Fibroblast of lung (primary cell): Measurements from ENCODE around the gene ZNF816. TPM values are rescaled to one million over a fixed set of nuclear protein-coding genes. Genes with fewer than 3 reads are reported as not detected.
"Not testable (repeated sequence)": the region's sequence is repeated elsewhere in the genome, so short reads cannot be mapped to it uniquely, and the experiment has no call there.

Source experiments
- DNase-seq, 2 donors: peaks; one replicate each; pipeline versions ENCODE4 v3.0.0 to v3.0.0-alpha.2; 2010; ENCODE audit warnings: low read depth in 2 of 2
- H2AFZ ChIP-seq: 2 replicates; pipeline ENCODE4 v1.5.1; 2012; ENCODE audit warnings: low read length, control low read depth, inconsistent platforms
- H3K27ac ChIP-seq: 2 replicates; pipeline ENCODE4 v1.5.1; 2011; ENCODE audit warnings: low read length, control low read depth; ENCODE audit not compliant: insufficient read depth
- H3K27me3 ChIP-seq: 2 replicates; pipeline ENCODE4 v1.5.1; 2011; ENCODE audit warnings: mild to moderate bottlenecking, low read length; ENCODE audit not compliant: control insufficient read depth, insufficient read depth
- H3K36me3 ChIP-seq: 2 replicates; pipeline ENCODE4 v1.5.1; 2011; ENCODE audit warnings: low read length; ENCODE audit not compliant: control insufficient read depth, insufficient read depth
- H3K4me1 ChIP-seq: 2 replicates; pipeline ENCODE4 v1.5.1; 2011; ENCODE audit warnings: low read length; ENCODE audit not compliant: control insufficient read depth, insufficient read depth; ENCODE audit errors: extremely low read depth
- H3K4me2 ChIP-seq: 2 replicates; pipeline ENCODE4 v1.5.1; 2011; ENCODE audit warnings: low read length, control low read depth; ENCODE audit not compliant: insufficient read depth; ENCODE audit errors: extremely low read depth
- H3K4me3 ChIP-seq, 4 experiments: fragments of 200-600 bp in 1 of 4; sonication (generic) in 1 of 4; replicated peaks in 1 of 4; 2 replicates each; pipeline ENCODE4 v1.5.1; 2011 to 2016; ENCODE audit warnings: low read length in 4 of 4, low read depth in 3 of 4, mild to moderate bottlenecking in 3 of 4, control low read depth in 2 of 4, inconsistent platforms in 1 of 4, mixed read lengths in 1 of 4; ENCODE audit not compliant: insufficient read depth in 1 of 4; ENCODE audit errors: control extremely low read depth in 1 of 4
- H3K79me2 ChIP-seq: 2 replicates; pipeline ENCODE4 v1.5.1; 2012; ENCODE audit warnings: mild to moderate bottlenecking, low read length, inconsistent platforms; ENCODE audit not compliant: control insufficient read depth, insufficient read depth
- H3K9ac ChIP-seq: 2 replicates; pipeline ENCODE4 v1.5.1; 2011; ENCODE audit warnings: mild to moderate bottlenecking, low read length, control low read depth; ENCODE audit not compliant: insufficient read depth
- H3K9me3 ChIP-seq: 2 replicates; pipeline ENCODE4 v1.5.1; 2012; ENCODE audit warnings: low read depth, low read length; ENCODE audit not compliant: control insufficient read depth, insufficient read depth
- H4K20me1 ChIP-seq: 2 replicates; pipeline ENCODE4 v1.5.1; 2011; ENCODE audit warnings: low read length; ENCODE audit not compliant: control insufficient read depth, insufficient read depth; ENCODE audit errors: extremely low read depth
- EZH2 ChIP-seq: IDR thresholded peaks from 2 replicates; pipeline ENCODE4 v1.5.1; 2012; ENCODE audit warnings: low read length, control low read depth, mild to moderate bottlenecking; ENCODE audit errors: missing control alignments
- polyA plus RNA-seq, 2 donors: library from polyadenylated mRNA; depleted of rRNA in 1 of 2; stranded (reverse) in 1 of 2; unstranded in 1 of 2; fragments of >200 nt; gene quantifications; 2 replicates each; pipeline ENCODE4 v1.2.1, GENCODE V29; 2011 to 2012; ENCODE audit warnings: missing spikeins in 1 of 2
- total RNA-seq: library from RNA; depleted of rRNA; stranded (reverse); fragments of >200 nt; gene quantifications from 2 replicates; pipeline ENCODE4 v1.2.1, GENCODE V29; 2014
- TF ChIP-seq, protein P1 (sequence below), 2 donors: IDR thresholded peaks in 1 of 2; conservative IDR thresholded peaks in 1 of 2; 1 replicate in 1 of 2; 2 replicates in 1 of 2; pipeline ENCODE4 v1.5.1; 2011 to 2012; ENCODE audit warnings: low read length in 2 of 2, control low read depth in 1 of 2, inconsistent platforms in 1 of 2, low read depth in 1 of 2, mild to moderate bottlenecking in 1 of 2

Gene ZNF816
- total and polyA plus RNA-seq, 2 donors (not counting 1 experiment from before 2014, with no cell fraction given) = 2.9 to 10.1 TPM

DNA sequence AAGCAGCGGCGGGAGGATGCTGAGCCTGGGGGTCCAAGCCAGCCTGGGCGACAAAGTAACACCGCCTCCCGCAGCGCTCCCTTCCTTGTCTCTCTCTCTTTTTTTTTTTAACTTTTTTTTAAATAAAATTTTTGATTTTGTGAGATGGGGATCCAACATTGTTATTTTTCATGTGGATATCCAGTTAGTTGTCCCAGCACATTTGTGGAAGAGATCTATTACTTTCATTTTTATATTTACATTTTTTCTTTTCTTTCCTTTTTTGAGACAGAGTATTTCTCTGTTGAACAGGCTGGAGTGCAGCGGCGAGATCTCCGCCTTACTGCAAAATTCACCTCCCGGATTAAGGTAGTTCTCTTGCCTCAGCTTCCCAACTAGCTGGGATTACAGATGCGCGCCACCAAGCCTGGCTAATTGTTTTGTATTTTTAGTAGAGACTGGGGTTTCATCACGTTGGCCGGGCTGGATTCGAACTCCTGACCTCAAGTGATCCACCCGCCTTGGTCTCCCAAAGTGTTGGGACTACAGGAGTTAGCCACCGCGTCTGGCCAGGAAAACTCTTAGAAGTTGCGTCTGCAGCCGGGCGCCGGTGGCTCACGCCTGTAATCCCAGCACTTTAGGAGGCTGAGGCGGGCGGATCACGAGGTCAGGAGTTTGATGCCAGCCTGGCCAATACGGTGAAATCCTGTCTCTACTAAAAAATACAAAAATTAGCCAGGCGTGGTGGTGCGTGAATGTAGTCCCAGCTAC lies 19.4 kb downstream of the ZNF816 start:
- Histone ChIP-seq H3K27ac (peak overlapping the region; percentile 64), H3K36me3 (no peaks in the 10 kb centered on the region), H3K4me2 (peak overlapping the region; percentile 87), H3K9me3 (no peaks in the 10 kb centered on the region), H4K20me1 (no peaks in the 10 kb centered on the region), H2AFZ (peak overlapping the region; percentile 91), H3K4me3 (peak overlapping the region; percentile 55 to 90 (median 71)), H3K4me1 (peaks cover 2% of the 10 kb centered on the region), H3K79me2 (no peaks in the 10 kb centered on the region), H3K27me3 (no peaks in the 10 kb centered on the region), H3K9ac (peak overlapping the region; percentile 50)
- no peak for TF ChIP-seq EZH2
- TF ChIP-seq, protein P1, sequence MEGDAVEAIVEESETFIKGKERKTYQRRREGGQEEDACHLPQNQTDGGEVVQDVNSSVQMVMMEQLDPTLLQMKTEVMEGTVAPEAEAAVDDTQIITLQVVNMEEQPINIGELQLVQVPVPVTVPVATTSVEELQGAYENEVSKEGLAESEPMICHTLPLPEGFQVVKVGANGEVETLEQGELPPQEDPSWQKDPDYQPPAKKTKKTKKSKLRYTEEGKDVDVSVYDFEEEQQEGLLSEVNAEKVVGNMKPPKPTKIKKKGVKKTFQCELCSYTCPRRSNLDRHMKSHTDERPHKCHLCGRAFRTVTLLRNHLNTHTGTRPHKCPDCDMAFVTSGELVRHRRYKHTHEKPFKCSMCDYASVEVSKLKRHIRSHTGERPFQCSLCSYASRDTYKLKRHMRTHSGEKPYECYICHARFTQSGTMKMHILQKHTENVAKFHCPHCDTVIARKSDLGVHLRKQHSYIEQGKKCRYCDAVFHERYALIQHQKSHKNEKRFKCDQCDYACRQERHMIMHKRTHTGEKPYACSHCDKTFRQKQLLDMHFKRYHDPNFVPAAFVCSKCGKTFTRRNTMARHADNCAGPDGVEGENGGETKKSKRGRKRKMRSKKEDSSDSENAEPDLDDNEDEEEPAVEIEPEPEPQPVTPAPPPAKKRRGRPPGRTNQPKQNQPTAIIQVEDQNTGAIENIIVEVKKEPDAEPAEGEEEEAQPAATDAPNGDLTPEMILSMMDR (conservative IDR thresholded peaks at IDR 0.05 in 1 of 2, IDR thresholded peaks at IDR 0.05 in 1 of 2; ENCODE audit: low read depth in 1 of 2, low read length in 2 of 2) = no peak
- no peak for DNase-seq

DNA sequence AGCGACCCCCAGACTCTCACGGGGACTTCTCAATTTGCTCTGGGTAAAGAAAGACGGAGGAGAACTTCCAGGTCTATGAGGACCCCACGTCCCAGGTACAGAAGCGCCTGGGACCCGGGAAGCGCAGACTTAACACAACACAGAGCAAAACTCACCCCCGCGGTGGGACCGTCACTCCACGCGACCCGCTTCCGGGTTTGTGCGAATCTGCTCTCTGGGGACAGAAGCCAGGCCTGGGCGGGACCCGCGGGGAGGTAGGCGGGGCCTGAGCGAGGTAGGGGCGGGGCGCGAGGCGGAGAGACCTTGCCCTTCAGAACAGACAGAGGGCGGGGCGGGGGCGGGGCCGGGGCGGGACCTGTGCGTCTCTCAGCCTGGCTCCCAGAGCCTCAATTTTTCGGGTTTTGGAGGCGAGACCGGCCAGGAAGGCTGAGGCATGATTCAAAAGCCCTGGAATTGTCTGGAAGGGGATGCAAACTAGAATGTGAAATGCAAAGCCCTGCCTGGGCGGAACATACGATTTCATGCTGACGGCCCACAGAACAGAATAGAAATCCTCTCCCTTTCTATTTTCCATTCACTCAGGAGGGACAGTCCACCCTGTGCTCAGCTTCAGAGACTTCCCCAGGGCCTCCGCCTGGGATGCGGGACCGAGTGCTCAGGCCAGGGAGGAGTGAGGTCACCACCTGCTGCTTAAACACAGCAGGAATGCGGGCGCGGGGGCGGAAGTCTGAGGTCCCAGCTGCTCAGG lies 20.1 kb downstream of the ZNF816 start:
- no peaks in the 10 kb centered on the region for H3K79me2 ChIP-seq
- H3K4me3 ChIP-seq = peak overlapping the region; percentile 86 to 95 (median 88)
- H3K27me3 ChIP-seq = no peaks in the 10 kb centered on the region
- peak overlapping the region; percentile 87 for H3K4me2 ChIP-seq
- peak overlapping the region; percentile 76 for H3K27ac ChIP-seq
- H3K36me3 ChIP-seq = no peaks in the 10 kb centered on the region
- H2AFZ ChIP-seq = peak overlapping the region; percentile 91
- peaks cover 2% of the 10 kb centered on the region for H3K4me1 ChIP-seq
- TF ChIP-seq, protein P1 (conservative IDR thresholded peaks at IDR 0.05 in 1 of 2, IDR thresholded peaks at IDR 0.05 in 1 of 2; ENCODE audit: low read depth in 1 of 2, low read length in 2 of 2) = no peak
- no peak for TF ChIP-seq EZH2
- no peaks in the 10 kb centered on the region for H3K9me3 ChIP-seq
- H3K9ac ChIP-seq = peak overlapping the region; percentile 65
- peak; percentile 77 to 81 for DNase-seq
- no peaks in the 10 kb centered on the region for H4K20me1 ChIP-seq

DNA sequence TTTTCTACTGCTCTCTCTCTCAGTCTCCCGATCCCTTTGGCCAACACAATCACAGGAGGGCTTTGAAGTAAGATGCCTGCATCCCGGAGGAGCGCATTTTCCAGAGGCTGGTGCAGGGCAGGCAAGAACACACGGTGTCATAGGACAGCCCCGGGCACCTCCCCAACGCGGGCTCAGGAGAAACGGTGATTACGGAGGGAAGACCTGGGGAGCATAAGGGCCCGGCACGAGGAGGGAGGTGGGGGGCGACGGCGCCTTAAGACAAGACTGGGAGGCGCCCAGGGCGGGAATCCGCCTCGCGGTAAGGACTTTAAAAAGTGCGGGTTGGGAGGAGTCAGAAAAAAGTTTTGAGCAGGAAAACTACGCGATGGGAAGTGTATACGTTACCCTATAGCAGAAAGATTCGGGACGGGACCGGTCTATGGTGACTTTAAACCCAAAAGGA lies 20.7 kb downstream of the ZNF816 start:
- peak overlapping the region; percentile 76 for H3K27ac ChIP-seq
- H3K79me2 ChIP-seq = no peaks in the 10 kb centered on the region
- peak; percentile 23 to 29 for DNase-seq
- peak overlapping the region; percentile 84 for H2AFZ ChIP-seq
- TF ChIP-seq, protein P1 (conservative IDR thresholded peaks at IDR 0.05 in 1 of 2, IDR thresholded peaks at IDR 0.05 in 1 of 2; ENCODE audit: low read depth in 1 of 2, low read length in 2 of 2) = no peak
- TF ChIP-seq EZH2 = no peak
- H4K20me1 ChIP-seq = no peaks in the 10 kb centered on the region
- no peaks in the 10 kb centered on the region for H3K9me3 ChIP-seq
- peaks cover 2% of the 10 kb centered on the region for H3K4me1 ChIP-seq
- H3K9ac ChIP-seq = peak overlapping the region; percentile 65
- H3K27me3 ChIP-seq = no peaks in the 10 kb centered on the region
- H3K4me2 ChIP-seq = peak overlapping the region; percentile 72
- no peaks in the 10 kb centered on the region for H3K36me3 ChIP-seq
- H3K4me3 ChIP-seq = peak overlapping the region; percentile 86 to 95 (median 88)

DNA sequence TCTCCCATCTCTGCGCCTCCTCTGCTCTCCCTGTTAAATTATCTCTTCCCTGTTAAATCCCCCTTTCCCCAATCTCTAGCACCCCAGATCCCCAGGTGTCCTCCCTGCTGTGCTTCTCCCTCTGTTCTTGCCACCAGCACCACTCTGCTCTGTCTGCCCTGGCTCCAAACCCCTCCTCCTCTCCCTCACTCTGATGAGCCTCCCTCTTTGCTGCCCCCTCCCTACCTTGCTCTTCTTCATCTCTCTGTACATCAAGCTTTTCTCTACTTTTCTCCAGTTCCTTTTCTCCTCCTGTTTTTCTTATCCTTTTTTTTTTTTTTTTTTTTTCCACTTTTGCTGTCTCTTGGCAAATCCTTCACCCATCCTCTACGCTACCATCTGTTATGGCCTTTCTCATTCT lies 21.2 kb downstream of the ZNF816 start:
- not testable (repeated sequence) for DNase-seq, H3K27me3 ChIP-seq, H3K36me3 ChIP-seq, H3K27ac ChIP-seq, H3K9me3 ChIP-seq, H3K9ac ChIP-seq, H4K20me1 ChIP-seq, H3K4me1 ChIP-seq, H2AFZ ChIP-seq, H3K79me2 ChIP-seq
- Histone ChIP-seq H3K4me3 (peak overlapping the region; percentile 86 to 95 (median 88)), H3K4me2 (peak overlapping the region; percentile 72)
